ENCODE results near the gene ATP8B4. TPM values are rescaled to one million over a fixed set of nuclear protein-coding genes. Genes with fewer than 3 reads are reported as not detected.

ATP8B4 gene
- polyA plus RNA-seq, 4 donors = 2.9 to 3.5 (median 3.1) TPM

DNA sequence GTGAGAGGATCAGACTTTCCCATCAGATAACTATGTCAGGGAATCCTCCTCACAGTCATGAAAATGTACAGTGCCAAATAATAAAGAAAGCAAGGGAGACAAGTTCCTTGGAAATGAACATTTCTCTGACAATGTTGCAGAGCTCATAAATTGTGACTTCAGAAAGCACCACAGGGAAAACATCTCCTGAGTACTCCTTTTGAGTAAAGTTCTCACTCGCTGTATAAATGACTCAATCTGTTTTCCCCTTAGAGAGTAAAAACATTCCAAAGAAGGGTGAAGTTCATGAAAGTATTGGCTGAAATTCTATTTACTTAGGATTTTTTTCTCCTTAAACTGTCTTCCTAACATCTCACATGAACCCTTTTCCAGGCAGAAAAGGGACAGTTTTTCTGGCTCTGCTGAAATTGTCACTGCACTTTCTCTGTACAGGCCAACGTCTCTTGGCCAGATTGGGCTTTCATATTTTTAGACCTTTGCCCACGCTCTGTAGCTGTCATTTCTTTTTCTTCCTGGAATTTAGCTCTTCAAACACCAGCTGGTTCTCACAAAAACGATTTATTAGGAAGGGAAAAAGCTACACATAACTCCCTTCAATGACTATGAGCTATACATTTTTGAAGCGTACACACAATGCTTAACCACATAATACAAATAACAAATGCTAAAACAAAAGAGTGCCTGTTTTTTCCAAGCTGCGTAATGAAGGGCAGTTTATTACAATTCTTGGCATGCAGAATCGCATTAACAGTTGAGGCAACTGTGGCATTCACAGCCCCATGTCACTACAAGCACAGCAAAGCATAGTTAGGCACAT is 216.1 kb downstream of the ATP8B4 start:
- DNase-seq (ENCODE audit: low read depth in 4 of 4, low spot score in 2 of 4) = peak in 3 of 4 donors; percentile 56 to 82 (median 73)

DNA sequence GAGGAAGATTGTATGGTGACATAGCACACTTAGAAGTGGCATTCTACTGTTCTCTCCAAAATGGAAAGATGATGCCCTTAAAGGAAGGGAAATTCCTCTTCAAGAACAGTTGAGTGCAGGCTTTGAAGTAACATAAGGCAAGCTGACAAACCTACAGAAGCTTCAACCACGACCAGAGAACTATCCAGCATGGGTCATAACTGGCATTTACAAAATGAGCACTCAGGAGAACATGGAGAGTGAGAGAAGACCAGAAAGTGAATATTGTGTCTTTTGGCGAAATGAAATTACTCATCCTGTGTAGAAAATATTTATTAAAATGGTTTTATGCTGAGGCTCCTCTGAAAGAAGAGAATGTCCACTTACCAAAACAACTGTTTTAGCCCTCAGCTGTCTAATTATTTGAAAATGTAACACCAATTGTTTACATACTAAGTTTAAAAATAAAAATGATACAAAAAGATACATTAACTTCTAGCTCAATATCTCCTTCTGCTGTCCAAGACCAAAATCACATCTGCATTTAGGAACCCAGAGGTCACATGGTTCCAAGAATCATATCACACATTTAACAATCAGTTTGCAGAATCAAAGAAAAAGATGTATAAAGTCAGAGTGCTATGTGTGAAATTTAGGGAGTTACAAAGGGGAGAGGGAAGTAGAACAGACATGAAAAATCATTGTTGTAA is 216.9 kb downstream of the ATP8B4 start:
- DNase-seq (ENCODE audit: low read depth in 4 of 4, low spot score in 2 of 4) = no peak

DNA sequence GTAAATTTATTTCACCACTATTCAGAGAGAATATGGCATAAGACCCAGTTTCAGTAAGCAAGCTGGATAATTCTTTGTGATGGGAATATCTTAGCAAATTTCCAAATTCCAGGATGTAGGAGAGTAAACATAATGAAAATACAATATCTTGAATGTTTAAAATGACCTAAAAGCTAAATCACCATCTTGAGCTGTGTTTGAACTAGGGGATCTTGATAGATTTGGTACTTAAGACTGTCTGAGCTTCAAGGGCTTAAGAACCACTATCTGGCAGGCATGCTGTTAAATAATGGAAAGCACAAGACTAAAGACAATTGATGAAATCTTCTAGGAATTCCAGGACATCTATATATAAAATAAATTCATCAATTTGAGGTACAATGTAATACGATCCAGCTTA is 217.7 kb downstream of the ATP8B4 start:
- no peak for DNase-seq (ENCODE audit: low read depth in 4 of 4, low spot score in 2 of 4)

DNA sequence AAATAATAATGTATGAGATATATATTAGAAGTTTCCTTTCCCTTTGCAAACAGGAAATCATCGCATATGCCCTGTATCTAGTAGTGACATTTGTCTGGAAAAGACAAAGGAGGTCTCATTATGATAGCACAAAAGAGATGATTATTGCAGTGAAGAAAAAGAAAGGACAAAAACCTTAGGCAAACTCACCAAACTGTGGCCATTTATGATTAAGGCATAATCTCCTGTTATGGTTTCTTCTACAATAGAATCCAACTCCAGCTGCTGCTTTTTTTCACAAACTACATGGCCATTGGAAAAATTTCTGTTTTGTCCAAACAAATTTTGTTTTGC is 218.2 kb downstream of the ATP8B4 start:
- DNase-seq (ENCODE audit: low read depth in 4 of 4, low spot score in 2 of 4) = no peak

DNA sequence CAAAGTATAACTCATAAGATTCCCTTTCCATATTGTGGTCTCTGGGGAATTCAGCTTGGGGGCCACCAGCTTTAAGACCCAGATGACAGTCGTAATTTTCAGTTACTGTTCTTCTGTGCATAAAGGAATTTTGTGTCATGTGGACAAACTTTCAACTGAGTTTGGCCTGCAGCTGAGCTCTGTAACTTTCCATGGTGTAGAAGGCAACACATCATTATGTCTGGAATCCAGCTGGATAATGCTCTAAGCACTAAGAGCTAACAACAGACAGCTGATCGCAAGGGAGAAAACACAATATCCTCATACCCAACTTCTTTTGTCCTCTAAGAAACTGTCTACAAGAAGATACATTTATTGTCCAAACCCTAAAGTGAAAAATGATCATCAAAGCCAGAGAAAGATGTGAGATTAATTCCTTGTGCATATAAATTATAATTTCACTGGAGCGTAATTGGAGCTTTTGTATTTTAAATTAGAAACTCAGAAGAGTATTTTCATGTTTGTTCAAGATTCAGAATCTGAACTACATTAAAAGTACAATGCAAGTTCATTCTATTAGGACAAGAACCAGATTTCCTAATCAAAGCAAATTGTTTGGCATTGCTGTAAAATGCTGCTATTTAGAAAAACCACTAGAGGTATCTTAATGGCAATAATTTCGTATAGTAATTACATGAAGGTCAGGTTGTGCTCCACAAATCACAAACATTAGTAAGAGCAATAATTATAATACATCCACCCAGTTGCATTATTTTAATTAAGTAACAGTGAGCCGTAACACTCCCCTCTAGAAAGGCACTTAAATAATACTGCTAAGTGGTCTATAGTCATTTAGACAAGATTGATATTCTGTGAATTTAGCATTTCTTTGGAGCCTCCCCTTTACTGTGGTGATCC is 218.8 kb downstream of the ATP8B4 start:
- DNase-seq (ENCODE audit: low read depth in 4 of 4, low spot score in 2 of 4) = peak in 1 of 4 donors; percentile 65

DNA sequence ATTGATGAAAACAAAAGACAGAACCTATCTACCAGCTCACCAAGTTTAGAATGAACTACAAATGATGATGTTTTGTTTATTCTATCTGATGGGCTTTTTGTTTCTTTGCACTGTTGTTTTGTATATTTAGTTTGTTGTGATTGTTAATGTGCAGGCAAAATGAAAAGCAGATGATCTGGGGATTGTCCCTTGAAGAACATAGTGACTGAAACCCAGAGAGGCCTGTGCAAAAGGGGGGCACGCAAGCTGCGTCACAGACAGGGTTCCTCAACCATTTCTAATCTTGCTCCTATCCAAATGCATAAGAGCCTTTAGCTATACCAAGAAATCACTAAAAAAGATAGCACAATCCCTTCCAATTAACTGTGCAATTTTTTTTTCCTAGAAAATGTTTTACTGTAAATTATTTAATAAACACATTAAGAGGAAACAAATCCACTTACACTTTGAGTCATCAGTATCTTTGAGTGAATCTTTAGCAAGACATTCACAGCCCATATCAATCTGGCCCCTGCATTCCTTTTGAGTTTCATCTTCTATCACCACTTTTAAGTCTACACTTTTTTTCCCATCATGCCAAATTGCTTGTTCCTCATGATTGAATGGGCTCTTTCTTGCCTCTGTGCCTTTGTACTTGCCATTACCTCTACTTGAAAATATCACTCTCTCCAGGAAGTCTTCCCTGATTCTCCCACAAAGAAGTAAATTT is 220.3 kb downstream of the ATP8B4 start:
- DNase-seq (ENCODE audit: low read depth in 4 of 4, low spot score in 2 of 4) = no peak

DNA sequence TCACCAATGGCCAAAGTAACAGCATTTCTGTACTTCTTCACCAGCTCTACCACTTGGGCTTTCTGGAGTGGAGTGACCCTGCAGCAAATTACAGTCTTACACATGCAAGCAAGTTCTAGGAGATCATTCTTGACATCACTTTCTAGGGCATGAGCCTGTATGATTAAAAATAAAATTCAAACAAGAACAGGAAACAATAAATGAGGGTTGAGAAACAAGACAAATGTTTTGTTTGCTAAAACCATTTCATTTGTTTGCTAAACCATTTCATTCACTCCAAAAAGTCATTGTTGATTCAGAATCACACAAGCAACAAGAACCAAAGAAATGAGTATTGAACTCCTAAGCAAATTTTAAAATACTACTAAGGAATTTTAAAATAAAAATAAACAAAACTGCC is 220.9 kb downstream of the ATP8B4 start:
- DNase-seq (ENCODE audit: low read depth in 4 of 4, low spot score in 2 of 4) = no peak

DNA sequence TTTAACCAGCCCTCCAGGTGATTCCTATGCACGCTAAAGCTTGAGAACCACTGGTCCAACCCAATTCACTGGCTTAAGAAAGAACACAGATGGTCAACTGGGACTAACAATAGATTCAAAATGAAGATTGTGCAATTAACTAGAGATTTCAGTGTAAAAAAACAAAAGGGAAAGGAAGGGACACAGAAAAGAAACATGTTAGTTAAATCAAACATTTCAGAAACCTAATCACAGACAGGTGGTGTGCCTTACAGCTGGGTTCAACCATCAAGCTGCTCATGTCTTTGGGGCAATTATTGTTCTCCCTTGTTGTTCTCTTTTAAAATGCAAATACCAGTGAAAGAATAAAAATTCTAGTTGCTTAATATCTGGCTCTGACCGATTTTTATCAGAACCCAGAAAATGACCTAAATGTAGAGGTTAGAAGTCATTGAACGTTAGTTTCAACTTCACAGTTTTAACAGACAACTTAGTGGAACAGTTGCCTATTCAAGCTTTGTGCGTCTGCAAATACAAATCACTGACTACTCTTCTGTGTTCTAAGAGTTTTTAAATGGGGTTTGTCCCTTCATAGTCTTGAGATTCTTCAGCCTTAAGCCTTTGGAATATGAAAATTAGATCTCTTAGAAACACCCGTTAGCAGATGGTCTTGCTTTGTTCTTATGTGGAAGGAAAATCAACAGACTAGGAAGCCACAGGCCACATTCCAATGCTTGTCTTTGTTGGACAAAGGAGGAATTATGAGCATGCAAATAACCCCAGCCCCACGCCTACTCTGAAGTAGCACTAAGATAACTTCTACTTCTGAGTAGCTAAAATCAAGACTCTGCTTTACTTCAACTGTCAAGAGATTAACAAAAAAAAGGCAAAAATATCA is 223.4 kb downstream of the ATP8B4 start:
- DNase-seq (ENCODE audit: low read depth in 4 of 4, low spot score in 2 of 4) = no peak

DNA sequence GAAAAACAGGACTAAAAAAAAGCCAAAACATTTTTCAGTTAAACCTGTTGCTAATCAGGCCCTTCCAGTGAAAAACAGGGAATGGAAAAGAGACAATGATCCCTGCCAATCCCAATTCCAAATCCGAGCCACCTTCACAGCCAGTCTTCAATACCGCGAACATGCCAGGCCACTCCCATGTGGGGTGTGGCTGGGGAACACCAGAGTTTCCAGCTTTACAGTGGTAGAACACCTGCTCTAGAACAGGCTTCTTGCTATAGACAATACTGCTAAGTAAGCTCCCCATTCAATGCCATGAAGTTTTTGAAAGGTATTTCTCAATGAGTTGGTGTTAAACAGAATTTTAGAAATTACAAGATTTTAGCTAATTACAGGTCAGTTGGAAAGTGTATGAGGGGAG is 228.3 kb downstream of the ATP8B4 start:
- DNase-seq (ENCODE audit: low read depth in 4 of 4, low spot score in 2 of 4) = no peak

DNA sequence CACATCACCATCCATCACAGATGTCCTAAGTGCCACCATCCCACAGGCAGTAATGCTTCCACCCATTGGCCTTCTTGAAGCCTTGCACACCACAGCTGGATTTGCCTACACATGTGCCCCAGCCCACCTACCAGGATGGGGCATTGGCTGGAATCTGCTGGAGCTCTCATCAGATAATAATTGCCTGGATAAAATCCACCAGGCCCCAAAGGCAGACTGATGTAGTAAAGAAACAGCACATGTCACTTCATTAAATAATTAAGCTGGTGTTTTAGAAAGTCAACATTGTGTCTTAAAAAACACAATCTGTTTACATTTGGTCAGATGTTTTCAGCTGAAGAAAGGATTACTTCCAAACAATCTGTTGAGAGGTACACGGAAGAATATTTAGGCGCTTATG is 229.5 kb downstream of the ATP8B4 start:
- no peak for DNase-seq (ENCODE audit: low read depth in 4 of 4, low spot score in 2 of 4)

DNA sequence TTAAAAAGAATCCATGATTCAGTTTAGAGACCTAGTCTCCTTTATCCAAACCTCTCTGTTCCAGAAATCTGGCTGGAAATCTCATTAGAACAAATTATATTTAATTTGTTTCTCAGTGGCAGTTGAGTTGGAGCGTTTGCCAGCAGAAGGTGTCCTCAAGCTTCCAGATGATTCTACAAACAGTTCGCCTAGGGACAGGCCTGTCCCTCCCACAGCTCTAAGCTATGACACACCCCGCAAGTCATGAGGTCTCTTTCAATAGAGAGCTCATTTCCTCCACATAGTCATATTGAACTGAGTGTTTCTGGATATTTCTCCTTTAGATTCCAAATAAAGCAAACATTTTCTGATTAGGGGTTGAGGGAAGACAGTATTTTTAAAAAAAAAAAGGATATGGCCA is 230.3 kb downstream of the ATP8B4 start:
- DNase-seq (ENCODE audit: low read depth in 4 of 4, low spot score in 2 of 4) = no peak

DNA sequence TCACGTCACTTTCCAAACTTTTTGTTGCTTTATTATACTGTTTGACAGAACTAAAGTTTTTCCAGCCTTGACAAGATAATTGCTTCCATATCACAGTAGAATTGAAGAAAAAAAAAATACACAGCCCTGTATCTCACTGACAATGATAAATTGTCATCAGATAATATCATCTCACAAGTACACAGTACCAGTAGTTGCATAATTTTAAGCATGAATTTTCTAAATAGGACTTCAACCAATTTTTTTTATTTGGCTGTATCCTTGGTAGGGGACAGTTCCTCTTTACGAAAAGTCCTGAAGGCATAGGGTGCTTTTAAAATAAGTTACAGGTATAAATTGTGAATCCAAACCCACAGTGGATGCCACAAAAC is 230.7 kb downstream of the ATP8B4 start:
- DNase-seq (ENCODE audit: low read depth in 4 of 4, low spot score in 2 of 4) = no peak

DNA sequence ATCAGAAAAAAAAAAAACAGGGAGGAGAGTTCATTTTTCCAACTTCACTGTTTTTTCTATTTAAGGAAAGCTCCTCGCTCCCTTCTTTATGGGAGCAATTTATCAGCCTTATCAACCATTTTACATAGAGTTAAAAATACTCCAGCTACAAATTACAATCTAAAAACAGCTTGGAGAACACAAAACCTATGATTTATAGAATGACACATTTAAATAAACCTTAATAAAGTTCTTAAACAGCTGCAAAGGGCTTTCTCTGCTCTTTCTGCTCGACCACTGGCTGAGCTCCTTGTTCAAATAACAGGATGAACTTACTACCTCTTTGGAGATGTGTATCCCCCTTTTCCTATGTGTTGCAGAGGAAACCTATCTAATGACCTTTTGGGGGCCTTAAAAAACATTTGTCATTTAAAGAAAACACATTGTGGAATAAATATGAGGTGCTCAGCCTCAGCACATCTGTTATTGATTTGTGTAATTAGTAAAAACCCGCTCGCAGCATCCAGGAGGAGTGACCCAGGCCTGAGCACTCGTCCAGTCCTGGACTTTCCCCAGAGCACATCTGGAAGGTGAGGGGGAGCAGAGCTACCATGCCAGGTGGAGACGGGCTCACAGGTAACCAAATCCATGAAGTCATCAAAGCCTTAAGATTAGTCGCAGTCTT is 231.2 kb downstream of the ATP8B4 start:
- no peak for DNase-seq (ENCODE audit: low read depth in 4 of 4, low spot score in 2 of 4)

DNA sequence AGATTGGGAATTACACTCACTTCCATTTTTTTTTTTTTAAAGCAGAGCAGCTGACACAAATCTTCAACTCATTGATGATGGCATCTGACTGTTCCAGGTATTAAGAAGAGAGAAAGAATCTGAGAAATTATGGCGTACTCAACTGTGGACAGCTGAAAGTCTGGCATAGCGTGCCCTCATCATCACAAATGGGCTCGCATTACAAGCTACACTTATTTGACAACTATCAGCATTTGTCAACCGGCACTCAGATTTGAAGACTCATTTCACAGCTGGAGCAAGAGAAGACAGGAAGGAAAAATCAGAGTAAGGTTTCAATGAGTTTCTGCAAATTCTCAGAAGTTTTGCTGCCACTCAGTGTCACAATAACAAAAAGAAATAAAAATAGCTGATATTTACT is 235.9 kb downstream of the ATP8B4 start:
- DNase-seq (ENCODE audit: low read depth in 4 of 4, low spot score in 2 of 4) = no peak

DNA sequence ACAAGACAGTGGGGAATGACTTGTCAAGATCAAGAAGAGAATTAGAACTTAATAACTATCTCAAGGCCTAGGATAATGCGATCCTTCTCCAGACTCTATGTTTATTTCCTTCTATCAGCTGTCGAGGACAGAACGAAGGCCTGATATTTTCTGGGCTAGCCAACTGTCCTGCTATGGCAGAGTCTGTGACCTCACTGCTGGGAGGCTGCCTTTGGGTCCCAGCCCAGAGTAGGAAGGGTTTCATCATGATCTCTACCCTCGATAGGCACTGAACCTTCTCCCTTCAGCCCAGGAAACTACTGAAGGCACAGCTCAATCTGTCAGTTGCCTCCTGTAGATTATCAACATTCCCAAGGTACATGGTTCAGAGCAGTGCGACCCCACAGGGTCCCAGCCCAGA is 237.2 kb downstream of the ATP8B4 start:
- DNase-seq (ENCODE audit: low read depth in 4 of 4, low spot score in 2 of 4) = no peak

DNA sequence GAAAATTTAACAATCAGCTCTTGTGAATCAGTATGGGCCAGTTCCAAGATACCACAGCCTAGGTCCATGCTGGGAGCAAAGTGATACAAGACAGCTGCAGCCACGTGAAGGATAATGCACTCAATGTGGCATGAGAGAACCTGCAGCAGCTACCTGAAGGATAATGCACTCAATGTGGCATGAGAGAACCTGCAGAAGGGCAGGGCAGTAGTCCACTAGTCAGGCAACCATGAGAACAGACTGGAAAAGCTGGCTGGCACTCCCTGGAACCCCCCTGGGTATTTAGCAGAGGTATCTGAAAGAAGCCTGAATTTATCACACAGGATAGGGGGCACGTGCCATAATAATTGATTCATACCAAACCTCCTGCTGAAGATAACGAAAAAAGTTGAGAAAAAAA is 237.6 kb downstream of the ATP8B4 start:
- DNase-seq (ENCODE audit: low read depth in 4 of 4, low spot score in 2 of 4) = no peak

DNA sequence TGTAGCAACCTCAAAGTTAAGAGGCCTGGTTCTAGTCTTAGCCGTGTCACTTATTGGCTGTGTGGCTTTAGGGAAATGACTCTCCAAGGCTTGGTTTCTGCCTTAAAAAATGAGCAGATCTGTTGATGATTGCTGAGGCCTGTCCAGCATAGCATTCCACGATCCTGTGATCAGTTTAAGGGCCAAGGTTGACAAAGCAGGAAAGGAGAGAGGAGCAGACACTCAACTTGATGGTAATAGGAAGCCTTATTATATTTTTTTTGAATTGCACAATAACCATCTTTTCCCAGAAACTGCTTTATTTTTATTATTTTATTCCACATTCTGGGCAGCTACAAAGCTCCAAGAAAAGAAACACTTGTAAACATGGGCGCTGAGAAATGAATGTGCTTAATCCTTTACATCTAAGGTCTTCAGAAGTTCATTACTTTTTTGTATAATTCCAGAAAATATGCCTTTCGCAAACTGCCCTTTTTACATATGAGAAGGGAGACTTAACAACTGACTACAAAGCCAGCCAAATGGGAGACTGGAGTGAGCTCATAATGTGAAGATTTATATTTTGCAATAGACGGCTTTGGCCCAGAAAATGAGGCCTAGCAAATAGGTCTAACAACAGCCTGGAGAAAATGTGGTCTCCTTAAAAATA is 241.0 kb downstream of the ATP8B4 start:
- no peak for DNase-seq (ENCODE audit: low read depth in 4 of 4, low spot score in 2 of 4)

DNA sequence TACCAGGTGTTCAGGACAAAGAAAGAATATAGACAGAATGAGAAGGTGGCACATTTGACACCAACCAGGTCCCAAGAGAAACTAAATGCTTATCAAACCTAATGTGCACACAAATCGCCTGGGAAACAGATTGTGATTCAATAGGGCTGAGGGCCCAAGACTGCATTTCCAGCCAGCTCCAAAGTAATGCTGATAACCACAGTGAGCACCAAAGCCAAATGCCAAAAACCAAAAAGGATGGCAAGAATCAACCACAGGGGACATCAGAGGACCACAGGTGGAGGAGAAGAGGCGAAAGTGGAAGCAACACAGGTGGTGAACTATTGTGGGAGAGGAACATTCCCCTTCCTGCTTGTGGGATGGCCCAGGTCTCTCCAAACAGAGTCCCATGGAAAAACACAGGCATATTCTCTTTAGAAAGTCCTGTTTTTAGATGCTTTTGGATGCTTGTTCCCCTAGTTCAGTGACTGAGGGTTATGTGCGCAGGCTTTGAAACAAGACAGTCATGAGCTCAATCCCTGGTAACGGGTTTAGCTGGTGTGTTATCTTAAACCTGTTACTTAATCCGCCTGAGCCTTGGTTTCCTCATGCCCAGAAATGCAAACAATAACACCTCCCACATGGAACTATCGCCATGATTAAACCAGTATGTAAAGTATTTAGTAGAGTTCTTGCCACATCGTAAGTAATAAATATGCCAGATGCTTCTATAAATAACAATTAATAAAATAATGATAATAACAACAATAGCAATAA is 241.7 kb downstream of the ATP8B4 start:
- DNase-seq (ENCODE audit: low read depth in 4 of 4, low spot score in 2 of 4) = no peak

Data from left renal cortex interstitium (tissue), 4 donors.